ENCODE data around the gene YIF1B.

YIF1B gene

DNA sequence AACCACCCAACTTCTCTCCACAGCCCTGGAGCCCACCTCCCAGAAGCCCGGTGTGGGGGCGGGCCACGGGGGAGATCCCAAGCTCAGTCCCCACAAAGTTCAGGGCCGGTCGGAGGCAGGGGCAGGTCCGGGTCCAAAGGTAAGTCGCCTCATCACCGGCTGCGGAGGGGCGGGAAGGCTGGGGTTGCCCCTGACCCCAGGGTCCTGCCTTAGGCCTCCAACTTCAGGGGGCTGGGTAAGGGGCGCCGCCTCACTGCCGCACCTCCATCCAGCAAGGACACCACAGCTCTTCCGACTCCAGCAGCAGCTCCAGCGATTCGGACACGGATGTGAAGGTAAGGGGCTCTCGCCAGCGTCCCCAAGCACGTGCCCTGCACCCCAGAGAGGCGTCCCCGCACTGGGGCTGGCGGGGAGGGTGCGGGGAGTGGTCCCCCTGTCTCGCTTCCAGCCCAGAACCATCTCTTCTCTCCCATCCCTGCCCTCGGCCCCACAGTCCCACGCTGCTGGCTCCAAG, 11.3 kb downstream of the YIF1B start:
- DNase-seq, result no peak

DNA sequence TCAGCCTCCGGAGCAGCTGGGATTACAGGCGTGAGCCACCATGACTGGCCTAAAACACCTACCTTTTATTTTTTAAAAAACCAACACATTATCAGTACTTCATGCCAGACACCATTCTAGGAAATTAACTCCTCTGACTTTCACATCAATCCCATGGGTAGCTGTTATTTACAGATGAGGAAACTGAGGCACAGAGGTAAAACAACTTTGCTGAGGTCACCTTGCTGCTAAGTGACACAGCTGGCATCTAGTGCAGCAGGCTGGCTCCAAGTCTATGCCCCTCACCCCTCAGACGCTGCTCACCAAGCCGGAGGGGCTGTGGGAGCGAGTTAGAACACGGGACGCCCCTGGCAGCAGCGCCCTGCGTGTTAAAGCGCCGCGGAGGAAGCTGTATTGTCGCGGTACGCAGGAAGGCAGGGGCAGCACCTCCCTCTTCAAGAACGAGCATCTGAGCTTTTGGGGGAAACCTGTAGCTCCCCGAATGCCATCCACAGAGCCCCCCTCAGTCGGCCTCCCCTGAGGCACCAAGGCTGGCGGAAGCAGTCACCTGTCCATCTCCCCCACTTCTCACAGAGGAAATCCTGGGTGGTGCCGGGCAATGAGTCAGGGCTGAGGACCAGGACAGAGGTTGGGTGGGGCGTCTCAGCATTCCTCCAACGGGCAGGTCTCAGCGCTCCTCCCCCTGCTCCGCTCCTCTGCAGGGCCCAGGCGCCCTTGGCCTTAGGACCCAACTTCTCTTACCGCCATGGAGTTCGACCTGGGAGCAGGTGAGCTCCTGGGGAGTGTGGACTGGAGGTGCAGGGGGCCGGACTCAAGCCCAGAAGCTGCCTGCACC, 12.0 kb downstream of the YIF1B start, which contains the start of gene C19orf33:
Gene C19orf33, plus strand, starts transcription at position 735 of the 835 bp plus-strand sequence. Its CDS starts 11 bp downstream, at position 746.
- no peak for DNase-seq

- no peak for DNase-seq
These were observed 16.7 kb downstream of the YIF1B start for GRCh38 chr19:38298821-38299680.

- no peak for DNase-seq
These were observed 21.7 kb downstream of the YIF1B start for GRCh38 chr19:38294090-38294489.

GRCh38 chr19:38293281-38293680, 22.5 kb downstream of the YIF1B start:
- no peak for DNase-seq

GRCh38 chr19:38291855-38292254, 23.9 kb downstream of the YIF1B start:
- DNase-seq, result no peak

GRCh38 chr19:38290631-38291147, 25.1 kb downstream of the YIF1B start:
- DNase-seq, result no peak

DNA sequence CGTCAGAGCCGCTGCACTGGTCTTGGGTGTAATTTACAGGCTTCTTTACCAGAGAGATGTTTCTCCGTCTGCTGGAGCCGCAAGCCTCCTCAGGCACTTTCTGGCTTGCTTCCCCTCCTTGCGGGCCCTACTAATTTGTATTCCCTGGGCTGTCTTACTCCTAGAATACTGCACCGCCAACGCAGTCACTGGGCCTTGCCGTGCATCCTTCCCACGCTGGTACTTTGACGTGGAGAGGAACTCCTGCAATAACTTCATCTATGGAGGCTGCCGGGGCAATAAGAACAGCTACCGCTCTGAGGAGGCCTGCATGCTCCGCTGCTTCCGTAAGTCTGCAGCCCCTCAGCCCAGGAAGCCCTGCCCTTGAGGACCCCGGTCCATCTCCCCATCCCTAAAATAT, 25.8 kb downstream of the YIF1B start:
- no peak for DNase-seq

DNA sequence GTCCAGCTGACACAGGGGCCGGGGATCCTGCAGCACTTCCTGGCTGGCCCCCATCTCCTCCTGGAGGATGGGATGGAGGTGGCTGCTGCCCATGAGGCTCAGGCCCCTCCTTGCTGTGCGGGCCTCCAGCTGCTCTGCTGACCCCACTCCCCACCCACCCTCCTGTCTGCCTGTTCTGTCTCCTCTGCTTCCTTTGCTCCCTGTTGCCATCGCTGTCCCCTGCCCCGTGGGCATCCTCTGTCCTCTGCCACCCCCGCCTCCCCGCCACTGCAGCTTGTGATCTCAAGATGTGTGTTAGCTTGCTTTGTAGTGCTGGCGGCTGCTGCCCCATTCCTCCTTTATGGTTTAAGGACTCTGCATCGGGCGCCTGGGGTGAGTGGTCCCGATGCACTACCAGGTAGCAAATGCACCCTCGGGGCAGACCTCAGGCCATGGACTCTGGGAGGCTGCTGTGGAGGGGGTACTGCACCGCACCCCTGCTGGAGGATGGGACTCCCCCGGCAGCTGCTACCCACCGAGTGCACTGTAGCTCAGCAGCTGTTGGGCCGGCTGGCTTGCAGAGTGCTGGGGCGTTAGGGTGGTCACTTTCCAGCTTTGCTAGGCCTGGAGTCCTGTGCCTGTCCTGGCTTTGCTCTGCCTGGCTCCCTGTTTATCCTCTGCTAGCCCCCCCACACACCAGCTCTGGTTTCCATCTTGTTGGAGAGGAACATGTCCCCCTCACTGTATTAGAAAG, 27.5 kb downstream of the YIF1B start:
- DNase-seq, result no peak

- DNase-seq, result no peak
These were observed 28.1 kb downstream of the YIF1B start for GRCh38 chr19:38287604-38288003.

DNA sequence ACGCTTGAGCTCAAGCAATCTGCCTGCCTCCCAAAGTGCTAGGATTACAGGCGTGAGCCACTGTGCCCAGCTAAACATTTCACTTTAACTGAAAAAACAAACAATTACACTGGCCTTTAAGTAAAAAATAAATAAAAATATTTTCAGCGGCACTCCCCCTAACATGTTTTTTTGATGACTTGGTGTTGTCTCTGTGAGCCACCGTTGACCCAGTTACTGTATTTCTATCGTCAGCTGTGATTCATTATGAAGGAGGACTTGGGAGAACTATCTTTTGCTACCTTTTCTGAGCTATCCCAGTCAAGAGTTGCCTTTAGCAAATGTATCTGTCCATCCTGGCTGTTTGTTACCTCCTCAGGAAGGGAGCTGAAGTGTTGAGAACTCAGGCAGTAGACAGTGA, 30.2 kb downstream of the YIF1B start:
- DNase-seq, result no peak

DNA sequence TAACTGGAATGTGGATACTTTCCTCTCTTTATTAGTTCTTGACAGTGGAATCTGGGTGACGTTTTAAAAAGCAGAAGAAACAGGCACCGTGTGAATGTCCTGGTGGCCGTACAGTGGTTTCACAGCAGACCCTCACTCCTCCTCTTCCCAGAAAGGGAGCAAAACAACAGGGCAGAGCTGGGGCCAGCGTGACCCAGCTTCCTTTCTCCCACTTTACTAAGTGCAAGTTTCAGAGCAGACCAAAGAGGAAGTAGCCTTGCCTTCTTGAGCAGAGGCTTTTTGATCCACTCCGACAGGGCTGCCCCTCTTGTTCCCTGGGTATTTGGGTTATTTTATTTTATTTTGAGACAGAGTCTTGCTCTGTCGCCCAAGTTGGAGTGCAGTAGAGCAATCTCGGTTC, 31.3 kb downstream of the YIF1B start:
- no peak for DNase-seq

DNA sequence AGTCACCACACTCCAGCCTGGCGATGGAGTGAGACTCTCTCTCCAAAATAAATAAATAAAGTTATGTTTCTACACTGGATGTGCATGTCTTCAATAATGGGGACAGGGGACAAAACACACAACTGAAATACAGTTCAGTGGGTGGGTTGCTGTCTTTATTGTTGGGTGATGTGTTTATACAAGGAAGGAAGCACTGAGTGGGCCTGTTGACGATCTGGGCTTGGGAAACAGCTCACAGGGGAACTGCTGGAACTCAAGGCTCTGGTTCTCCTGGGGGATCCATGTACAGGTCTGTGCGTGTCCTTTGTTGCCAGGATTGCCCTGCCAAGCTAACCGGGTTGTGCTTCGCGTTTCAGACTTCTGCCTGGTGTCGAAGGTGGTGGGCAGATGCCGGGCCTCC, 32.5 kb downstream of the YIF1B start:
- DNase-seq, result no peak

DNA sequence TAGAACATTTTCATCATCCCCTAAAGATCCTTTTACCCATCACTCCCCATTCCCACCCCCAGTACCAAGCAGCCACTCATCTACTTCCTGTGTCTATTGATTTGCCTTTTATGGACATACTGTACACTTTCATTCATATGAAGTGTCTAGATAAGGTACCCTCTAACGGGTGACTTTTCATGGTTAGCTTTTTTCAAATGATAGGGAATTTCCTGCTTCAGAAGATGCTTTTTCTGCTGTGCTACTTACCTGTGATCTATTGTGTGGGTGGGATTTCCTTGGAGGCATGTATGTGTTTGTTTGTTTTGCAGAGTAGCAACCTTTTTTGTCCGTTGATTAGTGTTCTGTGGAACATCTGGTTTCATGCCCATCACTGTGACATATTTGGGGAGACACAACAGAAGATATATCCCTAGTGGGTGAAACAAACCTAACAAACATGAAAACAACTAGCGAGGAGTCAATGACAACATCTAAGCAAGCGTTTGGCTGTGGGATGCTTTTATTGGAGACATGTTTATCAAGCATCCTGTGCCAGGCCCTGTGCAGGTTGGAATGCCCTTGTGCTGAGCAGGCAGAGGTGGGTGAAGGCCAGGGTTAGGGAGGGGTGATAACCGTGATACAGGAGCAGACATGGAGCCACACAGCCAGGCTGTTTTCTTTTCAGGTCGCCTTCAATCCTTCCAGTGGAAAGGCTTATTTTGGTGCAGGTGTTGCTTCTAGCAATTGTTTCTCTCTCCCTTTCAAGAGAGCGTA, 33.8 kb downstream of the YIF1B start:
- DNase-seq, result no peak

DNA sequence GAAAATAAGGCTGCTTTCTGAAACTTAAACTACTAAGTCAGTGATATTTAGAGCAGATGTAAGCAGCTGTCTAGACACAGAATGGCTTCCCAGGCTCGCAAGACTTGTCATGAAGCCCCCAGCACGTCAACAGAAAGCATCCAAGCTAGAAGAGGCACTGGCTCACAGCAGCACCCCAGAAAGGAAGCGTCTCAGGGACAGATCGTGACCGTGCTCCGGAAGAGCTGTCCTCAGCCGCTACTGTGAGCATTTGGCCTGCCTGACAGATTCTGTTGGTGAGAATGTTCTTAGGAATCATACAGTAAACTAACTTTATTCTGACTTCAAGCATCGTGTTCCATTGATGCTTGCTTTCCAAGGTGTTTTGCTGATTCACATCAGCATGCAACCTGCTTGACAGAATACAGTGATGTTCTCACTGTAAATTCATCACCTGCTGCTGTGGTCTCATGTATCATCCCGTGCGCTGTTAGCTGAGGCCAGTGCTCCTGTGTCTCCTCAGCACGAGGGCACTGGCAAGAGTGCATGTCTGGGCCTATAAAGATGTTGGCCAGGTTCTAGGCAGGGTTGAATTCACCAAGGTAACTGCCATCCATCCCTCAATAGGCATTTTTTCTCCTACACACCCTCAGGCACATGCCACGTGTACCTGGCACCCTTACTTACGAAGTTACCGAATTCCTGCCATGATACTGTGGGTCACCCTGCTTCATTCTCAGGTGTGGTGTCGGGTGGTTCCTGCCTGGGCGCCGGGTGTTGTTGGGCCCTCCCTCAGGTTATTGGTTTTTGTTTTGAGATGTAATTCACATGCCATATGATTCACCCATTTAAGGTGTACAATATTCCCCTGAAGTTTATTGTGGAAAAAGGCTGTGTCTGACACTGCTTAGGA, 35.5 kb downstream of the YIF1B start:
- DNase-seq, result no peak

GRCh38 chr19:38278751-38279150, 37.0 kb downstream of the YIF1B start:
- DNase-seq, result no peak

DNA sequence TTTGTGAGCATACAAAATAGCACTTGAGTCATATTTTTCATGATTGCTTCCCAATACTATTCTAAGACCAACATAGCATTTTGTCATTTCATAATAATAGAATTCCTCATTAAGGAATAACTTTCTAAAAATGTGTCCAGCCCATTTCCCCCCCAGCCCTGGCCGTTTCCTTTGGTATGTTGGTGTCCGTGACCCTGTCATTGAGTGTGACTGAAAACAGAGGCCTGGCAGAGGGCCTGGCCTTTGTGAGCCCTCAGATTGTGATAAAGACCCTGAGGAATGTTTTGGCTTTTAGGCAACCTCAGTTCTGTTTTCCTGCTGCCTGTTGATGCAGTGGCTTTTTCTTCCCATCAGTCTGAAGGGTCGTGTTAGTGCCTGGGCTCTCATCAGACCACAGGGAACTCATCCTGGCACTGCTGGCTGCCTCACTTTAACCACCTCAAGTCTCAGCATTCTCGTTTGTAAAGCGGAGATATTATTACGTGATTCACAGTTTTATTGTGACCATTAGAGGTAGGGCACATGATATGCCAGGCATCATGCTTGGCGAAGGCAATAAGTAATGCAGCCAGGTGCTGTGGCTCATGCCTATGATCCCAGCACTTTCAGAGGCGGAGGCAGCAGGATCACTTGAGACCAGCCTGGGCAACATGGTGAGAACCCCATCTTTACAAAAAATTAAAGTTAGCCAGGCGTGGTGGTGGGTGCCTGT, 37.6 kb downstream of the YIF1B start:
- DNase-seq, result no peak

DNA sequence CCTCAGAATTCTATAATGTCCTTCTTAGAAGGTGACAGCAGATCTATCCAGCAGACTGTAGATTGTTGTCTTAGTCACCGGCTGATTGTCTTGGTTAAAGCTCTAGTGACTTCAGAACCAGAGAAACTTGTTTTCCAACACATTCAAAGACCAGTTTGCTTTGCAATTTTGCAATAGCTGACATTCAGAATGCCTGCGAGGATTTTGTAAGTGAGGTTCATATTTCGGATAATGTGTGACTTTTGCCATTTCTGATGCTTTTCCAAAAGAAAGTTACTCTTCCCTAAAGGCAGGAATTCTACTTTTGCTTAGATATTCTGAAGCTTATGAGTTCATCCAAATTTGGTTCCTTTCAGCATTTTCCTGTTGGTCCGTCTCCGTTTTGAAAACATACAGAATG, 38.2 kb downstream of the YIF1B start:
- no peak for DNase-seq

DNA sequence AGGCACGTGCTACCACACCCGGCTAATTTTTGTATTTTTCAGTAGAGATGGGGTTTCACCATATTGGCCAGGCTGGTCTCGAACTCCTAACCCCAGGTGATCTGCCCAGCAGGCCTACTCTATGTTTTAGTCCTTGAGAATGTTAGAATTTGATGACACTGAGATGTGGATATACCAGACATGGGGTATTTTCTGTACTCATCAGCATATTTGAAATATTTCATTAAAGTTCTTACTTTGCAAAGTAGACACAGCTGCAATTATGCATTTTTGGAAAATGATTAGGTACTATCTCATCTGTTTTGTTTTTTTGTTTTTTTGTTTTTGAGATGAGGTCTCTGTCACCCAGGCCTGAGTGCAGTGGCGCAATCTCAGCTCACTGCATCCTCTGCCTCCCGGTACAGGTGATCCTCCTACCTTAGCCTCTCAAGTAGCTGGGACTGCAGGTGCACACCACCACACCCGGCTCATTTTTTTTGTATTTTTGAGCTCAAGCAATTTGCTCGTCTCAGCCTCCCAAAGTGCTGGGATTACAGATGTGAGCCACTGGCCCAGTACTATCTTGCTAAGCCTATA, 38.7 kb downstream of the YIF1B start:
- DNase-seq, result no peak

DNA sequence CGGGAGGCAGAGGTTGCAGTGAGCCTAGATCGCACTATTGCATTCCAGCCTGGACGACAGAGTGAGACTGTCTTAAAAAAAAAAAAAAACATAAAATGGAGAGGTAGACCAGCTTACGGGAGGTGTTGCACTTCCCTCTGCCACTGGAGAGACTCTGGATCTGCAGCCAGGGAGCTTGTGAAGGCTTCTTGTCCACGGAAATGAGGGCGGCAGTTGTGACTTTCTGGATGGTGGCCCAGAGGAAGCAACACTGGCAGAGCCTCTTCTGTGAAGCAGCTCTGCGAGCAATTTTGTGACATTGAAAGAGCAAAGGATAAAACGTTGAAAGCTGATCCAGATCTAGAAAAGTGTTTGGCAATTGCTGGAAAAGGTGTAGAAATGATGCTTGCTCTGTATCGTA, 41.0 kb downstream of the YIF1B start:
- DNase-seq, result no peak
